22Rv1 (cell line): ENCODE measurements around the gene UBR4.

Experiments
- CTCF ChIP-seq: fragments of 450-650 bp; IDR thresholded peaks from 2 replicates; pipeline ENCODE4 v1.5.1; 2017; ENCODE audit warnings: mild to moderate bottlenecking
- ZFX ChIP-seq: fragments of 450-650 bp; IDR thresholded peaks from 2 replicates; pipeline ENCODE4 v1.6.1; 2017; ENCODE audit warnings: antibody characterized with exemption, borderline replicate concordance

- TF ChIP-seq CTCF, result no peak
- no peak for TF ChIP-seq ZFX
These were observed 18.3 kb downstream of the UBR4 start for GRCh38 chr1:19191811-19192210.
